GM23338 (cell line): ENCODE data around the gene SEPTIN3. TPM values are rescaled to one million over a fixed set of nuclear protein-coding genes. Genes with fewer than 3 reads are reported as not detected.

ENCODE experiments used
- ATAC-seq: fragments of 200-7000 bp; cut with Tn5 transposase; 3 replicates; pipeline ENCODE4 v1.9.1; 2020
- DNase-seq: peaks from one replicate; pipeline ENCODE4 v3.0.0-alpha.2; 2015; ENCODE audit warnings: low spot score
- H2AFZ ChIP-seq: fragments of 200-600 bp; sonication (generic); 2 replicates; pipeline ENCODE4 v1.8.0; 2016; ENCODE audit warnings: antibody characterized with exemption, mild to moderate bottlenecking, moderate library complexity
- H3F3A ChIP-seq: fragments of 200-600 bp; sonication (generic); replicated peaks from 2 replicates; pipeline ENCODE4 v1.8.0; 2017; ENCODE audit warnings: antibody characterized with exemption, mixed run types, low read depth
- H3K27ac ChIP-seq: fragments of 200-600 bp; sonication (generic); 2 replicates; pipeline ENCODE4 v1.6.1; 2016; ENCODE audit warnings: low read depth
- H3K27me3 ChIP-seq: fragments of 200-600 bp; sonication (generic); 2 replicates; pipeline ENCODE4 v1.8.0; 2016; ENCODE audit warnings: mild to moderate bottlenecking, mixed run types, moderate library complexity; ENCODE audit not compliant: insufficient read depth
- H3K36me3 ChIP-seq: fragments of 200-600 bp; sonication (generic); 2 replicates; pipeline ENCODE4 v1.8.0; 2016; ENCODE audit warnings: mild to moderate bottlenecking; ENCODE audit not compliant: insufficient read depth
- H3K4me1 ChIP-seq: fragments of 200-600 bp; sonication (generic); 2 replicates; pipeline ENCODE4 v1.8.0; 2016; ENCODE audit warnings: mild to moderate bottlenecking, moderate library complexity; ENCODE audit not compliant: insufficient read depth
- H3K4me2 ChIP-seq: fragments of 200-600 bp; sonication (generic); 2 replicates; pipeline ENCODE4 v1.7.1; 2017; ENCODE audit warnings: mixed run types
- H3K4me3 ChIP-seq: fragments of 200-600 bp; sonication (generic); 2 replicates; pipeline ENCODE4 v1.6.1; 2016; ENCODE audit warnings: mixed run types
- H3K79me2 ChIP-seq: fragments of 200-600 bp; sonication (generic); replicated peaks from 2 replicates; pipeline ENCODE4 v1.8.0; 2017; ENCODE audit warnings: mild to moderate bottlenecking; ENCODE audit not compliant: insufficient read depth
- H3K9me2 ChIP-seq: fragments of 200-600 bp; sonication (generic); 2 replicates; pipeline ENCODE4 v1.8.0; 2017; ENCODE audit not compliant: insufficient read depth
- H4K20me1 ChIP-seq: fragments of 200-600 bp; sonication (generic); replicated peaks from 2 replicates; pipeline ENCODE4 v1.8.0; 2017; ENCODE audit warnings: mild to moderate bottlenecking; ENCODE audit not compliant: insufficient read depth
- H3K27ac Mint-ChIP-seq: 2 replicates; pipeline ENCODE4 v1.8.0; 2020; ENCODE audit warnings: inconsistent platforms, mild to moderate bottlenecking, moderate library complexity, mixed read lengths
- H3K27me3 Mint-ChIP-seq: 3 replicates; pipeline ENCODE4 v1.8.0; 2022; ENCODE audit warnings: low read depth, mild to moderate bottlenecking, moderate library complexity, mixed read lengths, inconsistent platforms; ENCODE audit not compliant: insufficient read depth, poor library complexity
- H3K36me3 Mint-ChIP-seq: 3 replicates; pipeline ENCODE4 v1.8.0; 2021; ENCODE audit warnings: low read depth, mild to moderate bottlenecking, inconsistent platforms, moderate library complexity, mixed read lengths
- H3K4me1 Mint-ChIP-seq: 3 replicates; pipeline ENCODE4 v1.8.0; 2020; ENCODE audit warnings: mild to moderate bottlenecking, inconsistent platforms, mixed read lengths
- H3K4me3 Mint-ChIP-seq: 3 replicates; pipeline ENCODE4 v1.8.0; 2021; ENCODE audit warnings: moderate library complexity, mild to moderate bottlenecking, inconsistent platforms, mixed read lengths
- H3K9me3 Mint-ChIP-seq: 3 replicates; pipeline ENCODE4 v1.8.0; 2020; ENCODE audit warnings: moderate library complexity, mild to moderate bottlenecking, inconsistent platforms, mixed read lengths
- CREB1 ChIP-seq: fragments of 250-450 bp; sonication (Bioruptor Pico); IDR thresholded peaks from 2 replicates; pipeline ENCODE4 v1.5.0; 2020; ENCODE audit warnings: low read depth, mild to moderate bottlenecking, moderate library complexity
- EZH2 ChIP-seq: fragments of 200-600 bp; sonication (generic); IDR thresholded peaks from one replicate; pipeline ENCODE4 v1.8.0; 2017; ENCODE audit warnings: antibody characterized with exemption, mild to moderate bottlenecking, low read depth; ENCODE audit not compliant: unreplicated experiment
- EZH2phosphoT487 ChIP-seq: fragments of 200-600 bp; sonication (generic); IDR thresholded peaks from one replicate; pipeline ENCODE4 v1.8.1; 2018; ENCODE audit warnings: antibody characterized with exemption; ENCODE audit not compliant: unreplicated experiment
- JUNB ChIP-seq: IDR thresholded peaks from one replicate; pipeline ENCODE4 v1.6.1; 2016; ENCODE audit warnings: antibody characterized with exemption; ENCODE audit not compliant: unreplicated experiment
- NANOG ChIP-seq: IDR thresholded peaks from 2 replicates; pipeline ENCODE4 v1.6.1; 2016; ENCODE audit warnings: antibody characterized with exemption, borderline replicate concordance
- POLR2AphosphoS5 ChIP-seq: IDR thresholded peaks from 2 replicates; pipeline ENCODE4 v1.6.1; 2016; ENCODE audit warnings: antibody characterized with exemption, low read depth
- STAT1 ChIP-seq: IDR thresholded peaks from one replicate; pipeline ENCODE4 v1.6.1; 2016; ENCODE audit warnings: antibody characterized with exemption; ENCODE audit not compliant: unreplicated experiment
- ZNF114 ChIP-seq: fragments of 250-450 bp; sonication (Bioruptor Pico); IDR thresholded peaks from 2 replicates; pipeline ENCODE4 v1.5.0; 2020; ENCODE audit warnings: mild to moderate bottlenecking, moderate library complexity
- ZNF331 ChIP-seq: fragments of 250-450 bp; sonication (Bioruptor Pico); IDR thresholded peaks from 2 replicates; pipeline ENCODE4 v1.5.0; 2020; ENCODE audit warnings: low read depth, mild to moderate bottlenecking, moderate library complexity
- polyA plus RNA-seq: library from polyadenylated mRNA; unstranded; fragments of >200 nt; fragmentation: Nextera tagmentation; extraction: Ambion mirVana; gene quantifications from 2 replicates; pipeline ENCODE4 v1.2.1, GENCODE V29; 2016
- total RNA-seq: library from RNA; depleted of rRNA; stranded (reverse); fragments of >200 nt; shearing (Covaris generic); gene quantifications from 2 replicates; pipeline ENCODE4 v1.2.3, GENCODE V29; 2014
- TF ChIP-seq, protein P1 (sequence below): IDR thresholded peaks from one replicate; pipeline ENCODE4 v1.6.1; 2018; ENCODE audit warnings: antibody characterized with exemption; ENCODE audit not compliant: unreplicated experiment
- TF ChIP-seq, protein P2 (sequence below): fragments of 250-450 bp; sonication (Bioruptor Pico); IDR thresholded peaks from 2 replicates; pipeline ENCODE4 v1.5.0; 2020; ENCODE audit warnings: mild to moderate bottlenecking, moderate library complexity
- TF ChIP-seq, protein P3 (sequence below), 2 experiments: fragments of 200-600 bp in 1 of 2; sonication (generic) in 1 of 2; conservative IDR thresholded peaks; 2 replicates each; pipeline versions ENCODE4 v1.5.1 to v1.6.1; 2016 to 2017; ENCODE audit warnings: antibody characterized with exemption in 2 of 2, low read depth in 2 of 2, mild to moderate bottlenecking in 2 of 2, moderate library complexity in 1 of 2
- TF ChIP-seq, protein P4 (sequence below): IDR thresholded peaks from 2 replicates; pipeline ENCODE4 v1.6.1; 2016; ENCODE audit warnings: antibody characterized with exemption

Gene SEPTIN3
- total and polyA plus RNA-seq, 2 experiments from 2014 or later, result 16.4 to 28.4 TPM

DNA sequence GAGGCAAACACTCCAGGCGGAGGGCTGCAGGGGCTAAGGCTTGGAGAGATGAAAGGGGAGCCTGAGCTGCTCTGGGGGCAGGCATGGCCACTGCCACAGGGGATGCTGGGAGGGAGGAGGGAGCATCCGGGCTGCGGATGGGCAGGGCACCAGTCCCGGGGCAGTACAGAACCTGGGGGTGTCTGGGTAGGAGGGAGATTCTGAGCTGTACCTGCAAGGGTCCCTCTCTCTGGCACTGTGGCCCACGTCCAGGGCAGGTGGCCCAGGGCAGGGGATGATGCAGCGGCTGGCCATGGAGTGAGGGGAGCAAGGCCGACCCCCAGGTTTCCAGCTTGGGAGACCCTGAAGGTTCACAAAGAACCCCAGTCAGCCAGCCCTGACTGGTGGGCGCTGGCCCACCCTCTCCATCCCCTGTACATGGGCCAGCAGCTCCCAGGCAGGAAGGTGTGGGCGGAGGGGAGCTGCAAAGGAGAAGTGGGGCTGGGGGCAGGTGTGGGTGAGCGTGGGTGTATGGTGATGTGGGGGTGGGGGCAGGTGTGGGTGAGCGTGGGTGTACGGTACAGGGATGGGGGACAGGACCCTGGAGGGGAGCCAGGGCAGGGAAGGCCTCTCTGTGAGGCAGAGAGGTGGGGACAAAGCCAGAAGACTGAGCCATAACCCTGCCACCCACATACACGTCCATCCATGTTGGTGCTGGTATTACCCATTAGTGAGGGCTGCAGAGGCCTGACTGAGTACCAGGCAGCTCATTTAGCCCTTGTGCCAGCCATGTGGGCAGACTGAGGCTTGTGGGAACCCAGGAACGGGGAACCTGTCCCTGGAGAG lies 40.4 kb upstream of the SEPTIN3 start:
- Histone ChIP-seq H3K27me3 (peaks cover 49% of the 10 kb centered on the region), H3K36me3 (no peaks in the 10 kb centered on the region), H3K4me3 (no peak overlapping the region), H3K4me2 (no peak overlapping the region), H3F3A (0 out of 2 replicates have a peak, but pooled peaks cover 8% of the 10 kb centered on the region), H3K9me2 (no peaks in the 10 kb centered on the region), H3K27ac (no peak overlapping the region), H3K79me2 (no peaks in the 10 kb centered on the region), H3K4me1 (no peaks in the 10 kb centered on the region; the same call in none of the 2 replicates), H2AFZ (no peak overlapping the region), H4K20me1 (peaks cover 7% of the 10 kb centered on the region)
- Mint-ChIP-seq H3K27me3 (peaks cover 64% of the 10 kb centered on the region), H3K9me3 (no peaks in the 10 kb centered on the region; the same call in 2 of the 3 replicates), H3K27ac (no peak overlapping the region; the same call in 1 of the 2 replicates), H3K36me3 (no peaks in the 10 kb centered on the region; the same call in 2 of the 3 replicates), H3K4me1 (peaks cover 11% of the 10 kb centered on the region), H3K4me3 (no peak overlapping the region)
- DNase-seq (no peak), ATAC-seq (peak; percentile 1; the same call in 1 of the 3 replicates)
- TF ChIP-seq STAT1, result no peak
- TF ChIP-seq, protein P1, sequence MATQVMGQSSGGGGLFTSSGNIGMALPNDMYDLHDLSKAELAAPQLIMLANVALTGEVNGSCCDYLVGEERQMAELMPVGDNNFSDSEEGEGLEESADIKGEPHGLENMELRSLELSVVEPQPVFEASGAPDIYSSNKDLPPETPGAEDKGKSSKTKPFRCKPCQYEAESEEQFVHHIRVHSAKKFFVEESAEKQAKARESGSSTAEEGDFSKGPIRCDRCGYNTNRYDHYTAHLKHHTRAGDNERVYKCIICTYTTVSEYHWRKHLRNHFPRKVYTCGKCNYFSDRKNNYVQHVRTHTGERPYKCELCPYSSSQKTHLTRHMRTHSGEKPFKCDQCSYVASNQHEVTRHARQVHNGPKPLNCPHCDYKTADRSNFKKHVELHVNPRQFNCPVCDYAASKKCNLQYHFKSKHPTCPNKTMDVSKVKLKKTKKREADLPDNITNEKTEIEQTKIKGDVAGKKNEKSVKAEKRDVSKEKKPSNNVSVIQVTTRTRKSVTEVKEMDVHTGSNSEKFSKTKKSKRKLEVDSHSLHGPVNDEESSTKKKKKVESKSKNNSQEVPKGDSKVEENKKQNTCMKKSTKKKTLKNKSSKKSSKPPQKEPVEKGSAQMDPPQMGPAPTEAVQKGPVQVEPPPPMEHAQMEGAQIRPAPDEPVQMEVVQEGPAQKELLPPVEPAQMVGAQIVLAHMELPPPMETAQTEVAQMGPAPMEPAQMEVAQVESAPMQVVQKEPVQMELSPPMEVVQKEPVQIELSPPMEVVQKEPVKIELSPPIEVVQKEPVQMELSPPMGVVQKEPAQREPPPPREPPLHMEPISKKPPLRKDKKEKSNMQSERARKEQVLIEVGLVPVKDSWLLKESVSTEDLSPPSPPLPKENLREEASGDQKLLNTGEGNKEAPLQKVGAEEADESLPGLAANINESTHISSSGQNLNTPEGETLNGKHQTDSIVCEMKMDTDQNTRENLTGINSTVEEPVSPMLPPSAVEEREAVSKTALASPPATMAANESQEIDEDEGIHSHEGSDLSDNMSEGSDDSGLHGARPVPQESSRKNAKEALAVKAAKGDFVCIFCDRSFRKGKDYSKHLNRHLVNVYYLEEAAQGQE, result no peak
- TF ChIP-seq POLR2AphosphoS5, result no peak
- TF ChIP-seq EZH2phosphoT487, result no peak
- TF ChIP-seq, protein P2, sequence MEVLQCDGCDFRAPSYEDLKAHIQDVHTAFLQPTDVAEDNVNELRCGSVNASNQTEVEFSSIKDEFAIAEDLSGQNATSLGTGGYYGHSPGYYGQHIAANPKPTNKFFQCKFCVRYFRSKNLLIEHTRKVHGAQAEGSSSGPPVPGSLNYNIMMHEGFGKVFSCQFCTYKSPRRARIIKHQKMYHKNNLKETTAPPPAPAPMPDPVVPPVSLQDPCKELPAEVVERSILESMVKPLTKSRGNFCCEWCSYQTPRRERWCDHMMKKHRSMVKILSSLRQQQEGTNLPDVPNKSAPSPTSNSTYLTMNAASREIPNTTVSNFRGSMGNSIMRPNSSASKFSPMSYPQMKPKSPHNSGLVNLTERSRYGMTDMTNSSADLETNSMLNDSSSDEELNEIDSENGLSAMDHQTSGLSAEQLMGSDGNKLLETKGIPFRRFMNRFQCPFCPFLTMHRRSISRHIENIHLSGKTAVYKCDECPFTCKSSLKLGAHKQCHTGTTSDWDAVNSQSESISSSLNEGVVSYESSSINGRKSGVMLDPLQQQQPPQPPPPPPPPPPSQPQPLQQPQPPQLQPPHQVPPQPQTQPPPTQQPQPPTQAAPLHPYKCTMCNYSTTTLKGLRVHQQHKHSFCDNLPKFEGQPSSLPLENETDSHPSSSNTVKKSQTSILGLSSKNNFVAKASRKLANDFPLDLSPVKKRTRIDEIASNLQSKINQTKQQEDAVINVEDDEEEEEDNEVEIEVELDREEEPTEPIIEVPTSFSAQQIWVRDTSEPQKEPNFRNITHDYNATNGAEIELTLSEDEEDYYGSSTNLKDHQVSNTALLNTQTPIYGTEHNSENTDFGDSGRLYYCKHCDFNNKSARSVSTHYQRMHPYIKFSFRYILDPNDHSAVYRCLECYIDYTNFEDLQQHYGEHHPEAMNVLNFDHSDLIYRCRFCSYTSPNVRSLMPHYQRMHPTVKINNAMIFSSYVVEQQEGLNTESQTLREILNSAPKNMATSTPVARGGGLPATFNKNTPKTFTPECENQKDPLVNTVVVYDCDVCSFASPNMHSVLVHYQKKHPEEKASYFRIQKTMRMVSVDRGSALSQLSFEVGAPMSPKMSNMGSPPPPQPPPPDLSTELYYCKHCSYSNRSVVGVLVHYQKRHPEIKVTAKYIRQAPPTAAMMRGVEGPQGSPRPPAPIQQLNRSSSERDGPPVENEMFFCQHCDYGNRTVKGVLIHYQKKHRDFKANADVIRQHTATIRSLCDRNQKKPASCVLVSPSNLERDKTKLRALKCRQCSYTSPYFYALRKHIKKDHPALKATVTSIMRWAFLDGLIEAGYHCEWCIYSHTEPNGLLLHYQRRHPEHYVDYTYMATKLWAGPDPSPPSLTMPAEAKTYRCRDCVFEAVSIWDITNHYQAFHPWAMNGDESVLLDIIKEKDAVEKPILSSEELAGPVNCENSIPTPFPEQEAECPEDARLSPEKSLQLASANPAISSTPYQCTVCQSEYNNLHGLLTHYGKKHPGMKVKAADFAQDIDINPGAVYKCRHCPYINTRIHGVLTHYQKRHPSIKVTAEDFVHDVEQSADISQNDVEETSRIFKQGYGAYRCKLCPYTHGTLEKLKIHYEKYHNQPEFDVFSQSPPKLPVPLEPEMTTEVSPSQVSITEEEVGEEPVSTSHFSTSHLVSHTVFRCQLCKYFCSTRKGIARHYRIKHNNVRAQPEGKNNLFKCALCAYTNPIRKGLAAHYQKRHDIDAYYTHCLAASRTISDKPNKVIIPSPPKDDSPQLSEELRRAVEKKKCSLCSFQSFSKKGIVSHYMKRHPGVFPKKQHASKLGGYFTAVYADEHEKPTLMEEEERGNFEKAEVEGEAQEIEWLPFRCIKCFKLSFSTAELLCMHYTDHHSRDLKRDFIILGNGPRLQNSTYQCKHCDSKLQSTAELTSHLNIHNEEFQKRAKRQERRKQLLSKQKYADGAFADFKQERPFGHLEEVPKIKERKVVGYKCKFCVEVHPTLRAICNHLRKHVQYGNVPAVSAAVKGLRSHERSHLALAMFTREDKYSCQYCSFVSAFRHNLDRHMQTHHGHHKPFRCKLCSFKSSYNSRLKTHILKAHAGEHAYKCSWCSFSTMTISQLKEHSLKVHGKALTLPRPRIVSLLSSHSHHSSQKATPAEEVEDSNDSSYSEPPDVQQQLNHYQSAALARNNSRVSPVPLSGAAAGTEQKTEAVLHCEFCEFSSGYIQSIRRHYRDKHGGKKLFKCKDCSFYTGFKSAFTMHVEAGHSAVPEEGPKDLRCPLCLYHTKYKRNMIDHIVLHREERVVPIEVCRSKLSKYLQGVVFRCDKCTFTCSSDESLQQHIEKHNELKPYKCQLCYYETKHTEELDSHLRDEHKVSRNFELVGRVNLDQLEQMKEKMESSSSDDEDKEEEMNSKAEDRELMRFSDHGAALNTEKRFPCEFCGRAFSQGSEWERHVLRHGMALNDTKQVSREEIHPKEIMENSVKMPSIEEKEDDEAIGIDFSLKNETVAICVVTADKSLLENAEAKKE (CRISPR knock-in tag), result no peak
- no peak for TF ChIP-seq ZNF331
- TF ChIP-seq, protein P3, sequence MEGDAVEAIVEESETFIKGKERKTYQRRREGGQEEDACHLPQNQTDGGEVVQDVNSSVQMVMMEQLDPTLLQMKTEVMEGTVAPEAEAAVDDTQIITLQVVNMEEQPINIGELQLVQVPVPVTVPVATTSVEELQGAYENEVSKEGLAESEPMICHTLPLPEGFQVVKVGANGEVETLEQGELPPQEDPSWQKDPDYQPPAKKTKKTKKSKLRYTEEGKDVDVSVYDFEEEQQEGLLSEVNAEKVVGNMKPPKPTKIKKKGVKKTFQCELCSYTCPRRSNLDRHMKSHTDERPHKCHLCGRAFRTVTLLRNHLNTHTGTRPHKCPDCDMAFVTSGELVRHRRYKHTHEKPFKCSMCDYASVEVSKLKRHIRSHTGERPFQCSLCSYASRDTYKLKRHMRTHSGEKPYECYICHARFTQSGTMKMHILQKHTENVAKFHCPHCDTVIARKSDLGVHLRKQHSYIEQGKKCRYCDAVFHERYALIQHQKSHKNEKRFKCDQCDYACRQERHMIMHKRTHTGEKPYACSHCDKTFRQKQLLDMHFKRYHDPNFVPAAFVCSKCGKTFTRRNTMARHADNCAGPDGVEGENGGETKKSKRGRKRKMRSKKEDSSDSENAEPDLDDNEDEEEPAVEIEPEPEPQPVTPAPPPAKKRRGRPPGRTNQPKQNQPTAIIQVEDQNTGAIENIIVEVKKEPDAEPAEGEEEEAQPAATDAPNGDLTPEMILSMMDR (conservative IDR thresholded peaks at IDR 0.05; ENCODE audit: low read depth in 2 of 2), result no peak
- TF ChIP-seq, protein P4, sequence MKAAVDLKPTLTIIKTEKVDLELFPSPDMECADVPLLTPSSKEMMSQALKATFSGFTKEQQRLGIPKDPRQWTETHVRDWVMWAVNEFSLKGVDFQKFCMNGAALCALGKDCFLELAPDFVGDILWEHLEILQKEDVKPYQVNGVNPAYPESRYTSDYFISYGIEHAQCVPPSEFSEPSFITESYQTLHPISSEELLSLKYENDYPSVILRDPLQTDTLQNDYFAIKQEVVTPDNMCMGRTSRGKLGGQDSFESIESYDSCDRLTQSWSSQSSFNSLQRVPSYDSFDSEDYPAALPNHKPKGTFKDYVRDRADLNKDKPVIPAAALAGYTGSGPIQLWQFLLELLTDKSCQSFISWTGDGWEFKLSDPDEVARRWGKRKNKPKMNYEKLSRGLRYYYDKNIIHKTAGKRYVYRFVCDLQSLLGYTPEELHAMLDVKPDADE, result no peak
- no peak for TF ChIP-seq NANOG
- no peak for TF ChIP-seq ZNF114
- TF ChIP-seq EZH2, result no peak
- TF ChIP-seq JUNB, result no peak
- TF ChIP-seq CREB1, result no peak
